GM12878 (cell line): ENCODE results near the gene FAS. TPM values are rescaled to one million over a fixed set of nuclear protein-coding genes. Genes with fewer than 3 reads are reported as not detected.

ENCODE experiments used
- ATF7 ChIP-seq: fragments of 450-650 bp; IDR thresholded peaks from 2 replicates; pipeline ENCODE4 v1.6.1; 2016; ENCODE audit warnings: low read depth, mild to moderate bottlenecking
- IKZF2 ChIP-seq, 2 experiments: fragments of 450-650 bp; IDR thresholded peaks; 2 replicates each; pipeline ENCODE4 v1.6.1; 2017; ENCODE audit warnings: mild to moderate bottlenecking in 2 of 2, moderate library complexity in 2 of 2
- NFYB ChIP-seq: IDR thresholded peaks from 2 replicates; pipeline ENCODE4 v1.6.1; 2011; ENCODE audit warnings: low read depth, mild to moderate bottlenecking, low read length, improper control_type of control experiment, moderate library complexity; ENCODE audit not compliant: insufficient read depth
- POLR2AphosphoS5 ChIP-seq: IDR thresholded peaks from 2 replicates; pipeline ENCODE4 v1.6.1; 2011; ENCODE audit warnings: mild to moderate bottlenecking, low read length, inconsistent platforms
- RFX5 ChIP-seq: IDR thresholded peaks from 2 replicates; pipeline ENCODE4 v1.6.1; 2011; ENCODE audit warnings: low read depth, low read length, improper control_type of control experiment
- STAT1 ChIP-seq: fragments of 450-650 bp; conservative IDR thresholded peaks from 2 replicates; pipeline ENCODE4 v1.6.1; 2014; ENCODE audit warnings: antibody characterized with exemption, mild to moderate bottlenecking
- SUPT20H ChIP-seq: IDR thresholded peaks from 2 replicates; pipeline ENCODE4 v1.6.1; 2011; ENCODE audit warnings: low read depth, mild to moderate bottlenecking, low read length, moderate library complexity, borderline replicate concordance; ENCODE audit not compliant: control insufficient read depth
- polyA plus RNA-seq, 11 experiments: library from polyadenylated mRNA; depleted of rRNA in 4 of 11; unstranded in 6 of 11; stranded (reverse) in 5 of 11; fragments of >200 nt; fragmentation: Nextera tagmentation in 4 of 11; fragmentation: Illumina TruSeq in 1 of 11; extraction: Ambion mirVana in 4 of 11; extraction: Trizol in 1 of 11; gene quantifications; 1 replicate in 1 of 11; 2 replicates in 10 of 11; pipeline versions ENCODE4 v1.2.1 to v1.2.3, GENCODE V29; 2011 to 2016; ENCODE audit warnings: inconsistent platforms in 2 of 11, missing spikeins in 2 of 11, low read depth in 1 of 11
- total RNA-seq, 4 experiments: library from RNA; depleted of rRNA in 3 of 4; stranded (reverse); fragments of >200 nt in 3 of 4; fragmentation: Illumina TruSeq in 1 of 4; extraction: Trizol in 1 of 4; gene quantifications; 2 replicates each; pipeline versions ENCODE4 v1.2.1 to v1.2.3, GENCODE V29; 2013 to 2021
- TF ChIP-seq, protein P1 (sequence below): IDR thresholded peaks from 2 replicates; pipeline ENCODE4 v1.6.1; 2012; ENCODE audit warnings: mild to moderate bottlenecking, low read depth, low read length
- TF ChIP-seq, protein P2 (sequence below): fragments of 450-650 bp; IDR thresholded peaks from 2 replicates; pipeline ENCODE4 v1.6.1; 2016; ENCODE audit warnings: mild to moderate bottlenecking
- TF ChIP-seq, protein P3 (sequence below): IDR thresholded peaks from 2 replicates; pipeline ENCODE4 v1.6.1; 2011; ENCODE audit warnings: borderline replicate concordance, low read depth, mild to moderate bottlenecking, moderate library complexity, low read length; ENCODE audit not compliant: insufficient read depth, poor library complexity, severe bottlenecking

FAS gene
- total and polyA plus RNA-seq, 10 of the 15 experiments (the other 5 are each of a cell fraction or from before 2014, with no cell fraction given): 50.1 to 147 (median 69.9) TPM

DNA sequence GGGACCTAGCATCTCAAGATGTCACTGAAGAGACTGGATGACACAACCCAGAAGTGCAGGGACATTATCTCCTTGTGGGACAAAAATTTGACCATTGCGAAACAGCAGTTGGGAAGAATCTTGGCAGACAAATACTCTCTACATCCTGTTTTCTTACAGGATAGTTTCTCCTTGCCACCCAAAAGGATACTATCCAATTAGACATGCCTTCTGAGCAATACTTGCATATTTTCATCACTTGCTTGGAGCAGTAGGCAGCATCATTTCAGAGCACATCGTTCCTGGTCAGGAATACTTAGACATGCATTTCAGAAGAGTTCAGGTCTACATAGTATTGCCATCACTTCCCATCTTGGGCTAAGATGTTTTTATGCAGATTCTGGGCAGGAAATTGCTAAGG is 56.8 kb downstream of the FAS start (continued):
- no peak for TF ChIP-seq POLR2AphosphoS5
- TF ChIP-seq, protein P1, sequence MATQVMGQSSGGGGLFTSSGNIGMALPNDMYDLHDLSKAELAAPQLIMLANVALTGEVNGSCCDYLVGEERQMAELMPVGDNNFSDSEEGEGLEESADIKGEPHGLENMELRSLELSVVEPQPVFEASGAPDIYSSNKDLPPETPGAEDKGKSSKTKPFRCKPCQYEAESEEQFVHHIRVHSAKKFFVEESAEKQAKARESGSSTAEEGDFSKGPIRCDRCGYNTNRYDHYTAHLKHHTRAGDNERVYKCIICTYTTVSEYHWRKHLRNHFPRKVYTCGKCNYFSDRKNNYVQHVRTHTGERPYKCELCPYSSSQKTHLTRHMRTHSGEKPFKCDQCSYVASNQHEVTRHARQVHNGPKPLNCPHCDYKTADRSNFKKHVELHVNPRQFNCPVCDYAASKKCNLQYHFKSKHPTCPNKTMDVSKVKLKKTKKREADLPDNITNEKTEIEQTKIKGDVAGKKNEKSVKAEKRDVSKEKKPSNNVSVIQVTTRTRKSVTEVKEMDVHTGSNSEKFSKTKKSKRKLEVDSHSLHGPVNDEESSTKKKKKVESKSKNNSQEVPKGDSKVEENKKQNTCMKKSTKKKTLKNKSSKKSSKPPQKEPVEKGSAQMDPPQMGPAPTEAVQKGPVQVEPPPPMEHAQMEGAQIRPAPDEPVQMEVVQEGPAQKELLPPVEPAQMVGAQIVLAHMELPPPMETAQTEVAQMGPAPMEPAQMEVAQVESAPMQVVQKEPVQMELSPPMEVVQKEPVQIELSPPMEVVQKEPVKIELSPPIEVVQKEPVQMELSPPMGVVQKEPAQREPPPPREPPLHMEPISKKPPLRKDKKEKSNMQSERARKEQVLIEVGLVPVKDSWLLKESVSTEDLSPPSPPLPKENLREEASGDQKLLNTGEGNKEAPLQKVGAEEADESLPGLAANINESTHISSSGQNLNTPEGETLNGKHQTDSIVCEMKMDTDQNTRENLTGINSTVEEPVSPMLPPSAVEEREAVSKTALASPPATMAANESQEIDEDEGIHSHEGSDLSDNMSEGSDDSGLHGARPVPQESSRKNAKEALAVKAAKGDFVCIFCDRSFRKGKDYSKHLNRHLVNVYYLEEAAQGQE: no peak
- no peak for TF ChIP-seq NFYB
- TF ChIP-seq SUPT20H: no peak
- no peak for TF ChIP-seq STAT1
- no peak for TF ChIP-seq ATF7
- TF ChIP-seq RFX5: no peak
- TF ChIP-seq, protein P2, sequence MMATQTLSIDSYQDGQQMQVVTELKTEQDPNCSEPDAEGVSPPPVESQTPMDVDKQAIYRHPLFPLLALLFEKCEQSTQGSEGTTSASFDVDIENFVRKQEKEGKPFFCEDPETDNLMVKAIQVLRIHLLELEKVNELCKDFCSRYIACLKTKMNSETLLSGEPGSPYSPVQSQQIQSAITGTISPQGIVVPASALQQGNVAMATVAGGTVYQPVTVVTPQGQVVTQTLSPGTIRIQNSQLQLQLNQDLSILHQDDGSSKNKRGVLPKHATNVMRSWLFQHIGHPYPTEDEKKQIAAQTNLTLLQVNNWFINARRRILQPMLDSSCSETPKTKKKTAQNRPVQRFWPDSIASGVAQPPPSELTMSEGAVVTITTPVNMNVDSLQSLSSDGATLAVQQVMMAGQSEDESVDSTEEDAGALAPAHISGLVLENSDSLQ: no peak
- TF ChIP-seq, protein P3, sequence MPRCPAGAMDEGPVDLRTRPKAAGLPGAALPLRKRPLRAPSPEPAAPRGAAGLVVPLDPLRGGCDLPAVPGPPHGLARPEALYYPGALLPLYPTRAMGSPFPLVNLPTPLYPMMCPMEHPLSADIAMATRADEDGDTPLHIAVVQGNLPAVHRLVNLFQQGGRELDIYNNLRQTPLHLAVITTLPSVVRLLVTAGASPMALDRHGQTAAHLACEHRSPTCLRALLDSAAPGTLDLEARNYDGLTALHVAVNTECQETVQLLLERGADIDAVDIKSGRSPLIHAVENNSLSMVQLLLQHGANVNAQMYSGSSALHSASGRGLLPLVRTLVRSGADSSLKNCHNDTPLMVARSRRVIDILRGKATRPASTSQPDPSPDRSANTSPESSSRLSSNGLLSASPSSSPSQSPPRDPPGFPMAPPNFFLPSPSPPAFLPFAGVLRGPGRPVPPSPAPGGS: no peak
- TF ChIP-seq IKZF2 (IDR thresholded peaks at IDR 0.05): no peak
